ENCODE results near the gene MARCO. TPM values are rescaled to one million over a fixed set of nuclear protein-coding genes. Genes with fewer than 3 reads are reported as not detected.

Gene MARCO
- polyA plus RNA-seq, 1 donor (not counting 4 experiments of a cell fraction or from before 2014, with no cell fraction given) = 0.13 TPM

DNA sequence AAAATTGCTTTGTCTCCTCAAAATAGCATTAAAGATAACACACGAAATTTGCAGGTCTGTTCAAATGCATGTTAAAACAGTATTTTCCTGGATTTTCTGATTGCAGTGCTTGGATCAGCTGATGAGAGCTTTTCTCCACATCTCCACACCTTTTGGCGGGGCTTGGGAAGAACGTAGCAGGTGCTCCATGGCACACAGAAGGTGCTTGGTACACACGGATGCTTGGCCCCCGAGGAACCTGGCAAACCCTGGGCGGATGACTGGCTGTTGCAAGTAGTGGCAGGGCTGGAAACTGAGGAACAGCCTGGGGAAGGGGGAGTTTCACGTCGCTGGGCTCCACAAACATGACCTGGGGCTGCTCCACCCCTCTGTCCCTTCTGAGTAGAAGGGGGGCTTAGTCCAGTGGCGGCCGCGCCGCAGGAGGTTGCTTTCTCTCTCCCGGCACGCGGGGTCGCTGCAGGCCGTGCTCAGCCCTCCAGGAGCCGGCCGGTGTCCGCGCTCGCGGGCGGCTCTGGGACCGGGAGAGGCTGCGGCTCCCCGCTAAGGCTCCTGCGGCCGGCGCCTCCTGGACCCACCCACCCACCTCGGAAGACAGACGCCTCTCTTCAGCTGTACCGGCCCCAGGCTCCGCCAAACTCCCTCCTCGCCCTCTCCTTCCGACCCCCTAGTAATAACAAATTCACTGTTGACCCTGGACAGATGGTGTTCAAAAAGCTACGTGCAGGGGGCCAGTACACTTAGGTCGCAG, 69.3 kb downstream of the MARCO start:
- H3K4me3 ChIP-seq (ENCODE audit: control insufficient read depth in 2 of 3, extremely low read depth in 1 of 3, insufficient read depth in 2 of 3, low read depth in 1 of 3, low read length in 3 of 3) = no peak overlapping the region
- dilution Hi-C loops (cut with MboI; ENCODE audit: extremely low pct_ligation_motif_present, low sequenced_read_pairs) = no loop called here

DNA sequence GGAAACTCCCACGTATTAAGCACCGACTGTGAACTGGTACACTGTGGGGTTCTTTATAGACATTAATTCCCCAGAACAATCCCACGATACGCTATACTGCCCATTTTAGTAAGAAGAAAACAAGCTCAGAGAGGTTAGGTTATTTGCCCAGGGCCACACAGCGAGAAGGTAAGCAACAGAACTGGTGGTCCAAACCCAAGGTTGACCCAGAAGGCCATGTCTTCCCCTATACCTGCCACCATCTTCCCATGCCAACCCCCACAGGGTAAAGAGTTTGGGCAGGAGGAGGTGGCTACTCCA, 69.9 kb downstream of the MARCO start:
- FAIRE-seq (no peak), DNase-seq (ENCODE audit: low read depth, low spot score) (no peak)
- Histone ChIP-seq H3K9me1 (ENCODE audit: control insufficient read depth, extremely low read depth, insufficient read depth, low read length) (no peaks in the 10 kb centered on the region), H3K27ac (ENCODE audit: control insufficient read depth, insufficient read depth, low read length) (no peak overlapping the region), H2AFZ (ENCODE audit: control insufficient read depth, low read length) (no peak overlapping the region), H3K4me2 (ENCODE audit: control insufficient read depth, extremely low read depth, insufficient read depth, low read depth, low read length) (no peak overlapping the region), H3K79me2 (ENCODE audit: control insufficient read depth, insufficient read depth, low read length) (no peaks in the 10 kb centered on the region), H3K36me3 (ENCODE audit: control insufficient read depth in 2 of 2, extremely low read depth in 1 of 2, insufficient read depth in 2 of 2, low read length in 2 of 2) (no peaks in the 10 kb centered on the region), H3K9me3 (ENCODE audit: control insufficient read depth, low read depth, low read length) (no peaks in the 10 kb centered on the region), H3K9ac (ENCODE audit: control insufficient read depth, extremely low read depth, insufficient read depth, low read length) (no peak overlapping the region), H3K27me3 (ENCODE audit: control insufficient read depth, extremely low read depth, insufficient read depth, low read length) (peaks cover 56% of the 10 kb centered on the region), H3K4me3 (ENCODE audit: control insufficient read depth in 2 of 3, extremely low read depth in 1 of 3, insufficient read depth in 2 of 3, low read depth in 1 of 3, low read length in 3 of 3) (no peak overlapping the region), H4K20me1 (ENCODE audit: control insufficient read depth, extremely low read depth, insufficient read depth, low read length) (no peaks in the 10 kb centered on the region), H3K4me1 (ENCODE audit: control insufficient read depth, extremely low read depth, insufficient read depth, low read length) (no peaks in the 10 kb centered on the region)
- no peak for TF ChIP-seq EZH2 (IDR thresholded peaks at IDR 0.05; ENCODE audit: low read length)
- TF ChIP-seq, protein P1, sequence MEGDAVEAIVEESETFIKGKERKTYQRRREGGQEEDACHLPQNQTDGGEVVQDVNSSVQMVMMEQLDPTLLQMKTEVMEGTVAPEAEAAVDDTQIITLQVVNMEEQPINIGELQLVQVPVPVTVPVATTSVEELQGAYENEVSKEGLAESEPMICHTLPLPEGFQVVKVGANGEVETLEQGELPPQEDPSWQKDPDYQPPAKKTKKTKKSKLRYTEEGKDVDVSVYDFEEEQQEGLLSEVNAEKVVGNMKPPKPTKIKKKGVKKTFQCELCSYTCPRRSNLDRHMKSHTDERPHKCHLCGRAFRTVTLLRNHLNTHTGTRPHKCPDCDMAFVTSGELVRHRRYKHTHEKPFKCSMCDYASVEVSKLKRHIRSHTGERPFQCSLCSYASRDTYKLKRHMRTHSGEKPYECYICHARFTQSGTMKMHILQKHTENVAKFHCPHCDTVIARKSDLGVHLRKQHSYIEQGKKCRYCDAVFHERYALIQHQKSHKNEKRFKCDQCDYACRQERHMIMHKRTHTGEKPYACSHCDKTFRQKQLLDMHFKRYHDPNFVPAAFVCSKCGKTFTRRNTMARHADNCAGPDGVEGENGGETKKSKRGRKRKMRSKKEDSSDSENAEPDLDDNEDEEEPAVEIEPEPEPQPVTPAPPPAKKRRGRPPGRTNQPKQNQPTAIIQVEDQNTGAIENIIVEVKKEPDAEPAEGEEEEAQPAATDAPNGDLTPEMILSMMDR (optimal IDR thresholded peaks at IDR 0.05 in 1 of 3, IDR thresholded peaks at IDR 0.05 in 1 of 3, conservative IDR thresholded peaks at IDR 0.05 in 1 of 3; ENCODE audit: extremely low read depth in 1 of 3, insufficient read depth in 2 of 3, low read length in 3 of 3) = no peak
- dilution Hi-C loops (cut with MboI; ENCODE audit: extremely low pct_ligation_motif_present, low sequenced_read_pairs) = no loop called here

More for the DNA sequence above, 69.3 kb downstream of the MARCO start:
- Histone ChIP-seq H3K27ac (ENCODE audit: control insufficient read depth, insufficient read depth, low read length) (no peak overlapping the region), H3K79me2 (ENCODE audit: control insufficient read depth, insufficient read depth, low read length) (no peaks in the 10 kb centered on the region), H3K4me1 (ENCODE audit: control insufficient read depth, extremely low read depth, insufficient read depth, low read length) (no peaks in the 10 kb centered on the region), H3K36me3 (ENCODE audit: control insufficient read depth in 2 of 2, extremely low read depth in 1 of 2, insufficient read depth in 2 of 2, low read length in 2 of 2) (no peaks in the 10 kb centered on the region), H2AFZ (ENCODE audit: control insufficient read depth, low read length) (no peak overlapping the region), H4K20me1 (ENCODE audit: control insufficient read depth, extremely low read depth, insufficient read depth, low read length) (no peaks in the 10 kb centered on the region), H3K9me1 (ENCODE audit: control insufficient read depth, extremely low read depth, insufficient read depth, low read length) (no peaks in the 10 kb centered on the region), H3K9ac (ENCODE audit: control insufficient read depth, extremely low read depth, insufficient read depth, low read length) (no peak overlapping the region), H3K27me3 (ENCODE audit: control insufficient read depth, extremely low read depth, insufficient read depth, low read length) (peaks cover 54% of the 10 kb centered on the region), H3K4me2 (ENCODE audit: control insufficient read depth, extremely low read depth, insufficient read depth, low read depth, low read length) (no peak overlapping the region), H3K9me3 (ENCODE audit: control insufficient read depth, low read depth, low read length) (no peaks in the 10 kb centered on the region)
- DNase-seq (ENCODE audit: low read depth, low spot score) (no peak), FAIRE-seq (no peak)
- TF ChIP-seq, protein P1 (optimal IDR thresholded peaks at IDR 0.05 in 1 of 3, IDR thresholded peaks at IDR 0.05 in 1 of 3, conservative IDR thresholded peaks at IDR 0.05 in 1 of 3; ENCODE audit: extremely low read depth in 1 of 3, insufficient read depth in 2 of 3, low read length in 3 of 3) = peak; percentile 36 to 81 (median 74)
- TF ChIP-seq EZH2 (IDR thresholded peaks at IDR 0.05; ENCODE audit: low read length) = no peak

Data from keratinocyte (primary cell).